Fibroblast of skin of right quadriceps (primary cell): ENCODE results near the gene RAPSN.
A peak's percentile ranks its signal among the peaks of the same experiment; 100 is the strongest.

Experiments
- DNase-seq: peaks from one replicate; pipeline ENCODE4 v3.0.0-alpha.2; 2013

RAPSN gene

DNA sequence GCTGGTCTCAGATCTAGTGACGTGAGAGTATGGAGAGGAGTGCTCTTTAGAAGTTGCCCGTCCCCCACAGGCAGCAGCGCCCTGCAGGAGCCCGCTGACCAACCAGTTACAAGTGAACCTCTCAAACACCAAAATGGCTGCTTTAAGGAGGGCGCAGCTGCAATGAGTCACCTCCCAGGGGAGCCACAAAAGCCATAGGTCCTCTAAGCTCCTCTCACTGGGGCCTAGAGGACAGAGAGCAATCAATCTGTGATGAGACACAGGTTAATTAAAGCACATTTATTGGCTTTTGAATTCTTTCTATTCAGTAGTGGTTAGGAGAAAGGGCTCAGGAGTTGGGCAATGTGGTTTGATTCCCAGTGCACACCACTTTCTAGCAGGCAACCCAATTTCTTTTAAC, 15.5 kb upstream of the RAPSN start:
- peak; percentile 31 for DNase-seq

DNA sequence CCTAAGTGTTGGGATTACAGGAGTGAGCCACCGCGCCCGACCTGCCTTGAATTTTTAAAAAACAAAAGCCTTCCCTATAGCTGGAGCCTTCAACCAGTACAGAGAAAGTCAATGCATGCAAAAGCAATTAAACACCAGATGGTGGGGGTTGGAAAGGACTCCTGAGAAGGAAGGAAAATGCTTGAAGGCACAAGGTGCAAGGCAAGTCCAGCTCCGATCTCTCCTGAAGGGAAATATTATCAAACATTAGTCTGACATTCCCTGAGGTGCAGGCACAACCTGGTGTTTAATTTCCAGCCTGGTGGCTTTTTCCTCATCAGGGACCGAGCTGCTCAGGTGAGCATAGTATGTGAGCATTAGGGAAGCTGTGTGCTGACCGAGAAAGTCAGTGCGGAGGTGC, 12.9 kb upstream of the RAPSN start:
- no peak for DNase-seq

DNA sequence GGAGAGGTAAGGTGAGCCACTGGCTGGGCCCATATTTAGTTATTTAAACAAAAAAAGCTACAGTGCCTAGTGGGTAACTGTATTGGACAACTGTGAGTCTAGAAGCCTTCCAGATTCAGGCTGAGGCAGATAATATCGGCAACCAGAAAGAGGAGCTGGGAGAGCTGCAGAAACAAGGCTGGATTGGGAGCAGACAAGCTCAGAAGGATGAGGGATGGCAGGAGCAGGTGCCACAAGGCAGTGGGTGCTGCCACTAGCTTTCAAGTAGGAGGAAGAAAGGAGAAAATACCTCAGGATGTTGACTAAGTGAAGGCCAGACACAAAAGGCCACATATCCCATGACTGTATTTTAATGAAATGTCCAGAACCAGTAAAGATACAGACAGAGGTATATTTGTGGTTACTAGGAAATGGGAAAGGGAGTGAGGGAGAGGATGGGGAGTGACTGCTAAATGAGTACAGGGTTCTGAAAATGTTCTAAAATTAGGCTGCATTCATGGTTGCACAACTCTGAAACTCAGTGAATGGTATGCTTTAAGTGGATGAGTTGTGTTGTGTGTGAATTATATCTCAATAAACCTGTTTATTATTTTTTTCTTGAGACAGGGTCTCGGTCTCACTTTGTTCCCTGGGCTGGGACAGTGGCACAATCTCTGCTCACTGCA, 11.8 kb upstream of the RAPSN start:
- no peak for DNase-seq

DNA sequence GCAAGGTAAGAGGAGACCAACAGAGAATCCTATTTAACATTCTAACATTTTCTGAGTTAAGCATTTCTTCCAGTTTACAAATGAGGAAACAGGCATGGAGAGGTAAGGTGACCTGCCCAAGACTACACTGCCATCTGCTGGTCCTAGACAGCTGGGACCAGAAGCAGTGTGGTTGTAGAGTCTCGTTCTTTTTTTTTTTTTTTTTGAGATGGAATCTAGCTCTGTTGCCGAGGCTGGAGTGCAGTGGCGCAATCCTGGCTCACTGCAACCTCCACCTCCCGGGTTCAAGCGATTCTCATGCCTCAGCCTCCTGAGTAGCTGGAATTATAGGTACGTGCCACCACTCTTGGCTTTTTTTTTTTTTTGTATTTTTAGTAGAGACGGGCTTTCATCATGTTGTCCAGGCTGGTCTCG, 5.3 kb upstream of the RAPSN start:
- DNase-seq = peak; percentile 82

DNA sequence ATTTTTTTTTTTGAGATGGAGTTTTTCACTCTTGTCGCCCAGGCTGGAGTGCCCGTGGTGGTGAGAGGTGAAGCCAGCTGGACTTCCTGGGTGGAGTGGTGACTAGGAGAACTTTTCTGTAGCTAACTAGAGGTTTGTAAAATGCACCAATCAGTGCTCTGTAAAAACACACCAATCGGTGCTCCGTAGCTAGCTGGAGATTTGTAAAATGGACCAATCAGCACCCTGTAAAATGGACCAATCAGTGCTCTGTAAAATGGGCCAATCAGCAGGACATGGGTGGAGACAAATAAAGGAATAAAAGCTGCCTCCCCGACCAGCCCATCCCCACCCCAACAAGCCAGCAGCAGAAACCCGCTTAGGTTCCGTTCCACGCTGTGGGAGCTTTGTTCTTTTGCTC, 4.4 kb upstream of the RAPSN start:
- no peak for DNase-seq

DNA sequence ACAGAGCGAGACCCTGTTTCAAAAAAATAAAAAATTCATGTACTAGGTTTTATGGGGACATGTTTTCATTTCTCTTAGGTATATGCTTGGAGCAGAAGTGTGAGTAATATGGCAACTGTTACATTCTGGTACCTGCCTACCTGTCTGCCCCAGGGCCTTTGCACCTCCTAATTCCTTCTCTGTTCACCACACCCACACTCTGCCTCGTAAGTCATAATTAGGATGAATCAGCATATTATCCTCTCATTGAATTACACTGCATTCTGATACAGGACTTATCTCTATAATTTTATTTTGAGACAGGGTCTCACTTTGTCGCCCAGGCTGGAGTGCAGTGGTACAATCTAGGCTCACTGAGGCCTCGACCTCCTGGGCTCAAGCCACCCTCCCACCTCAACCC, 3.1 kb upstream of the RAPSN start:
- no peak for DNase-seq

DNA sequence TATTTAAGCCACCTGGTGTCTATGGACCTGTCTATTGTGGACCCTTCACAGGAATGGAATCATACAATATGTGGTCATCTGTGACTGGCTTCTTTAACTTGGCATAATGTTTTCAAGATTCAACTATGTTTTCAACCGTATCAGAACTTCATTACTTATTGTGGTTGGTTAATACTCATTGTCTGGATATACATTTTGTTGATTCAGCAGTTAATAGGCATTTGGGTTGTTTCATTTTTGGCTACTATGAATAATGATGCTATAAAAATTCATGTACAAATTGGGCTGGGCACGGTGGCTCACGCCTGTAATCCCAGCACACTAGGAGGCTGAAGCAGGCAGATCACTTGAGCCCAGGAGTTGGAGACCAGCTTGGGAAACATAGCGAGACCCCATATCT, 2.5 kb upstream of the RAPSN start:
- no peak for DNase-seq

DNA sequence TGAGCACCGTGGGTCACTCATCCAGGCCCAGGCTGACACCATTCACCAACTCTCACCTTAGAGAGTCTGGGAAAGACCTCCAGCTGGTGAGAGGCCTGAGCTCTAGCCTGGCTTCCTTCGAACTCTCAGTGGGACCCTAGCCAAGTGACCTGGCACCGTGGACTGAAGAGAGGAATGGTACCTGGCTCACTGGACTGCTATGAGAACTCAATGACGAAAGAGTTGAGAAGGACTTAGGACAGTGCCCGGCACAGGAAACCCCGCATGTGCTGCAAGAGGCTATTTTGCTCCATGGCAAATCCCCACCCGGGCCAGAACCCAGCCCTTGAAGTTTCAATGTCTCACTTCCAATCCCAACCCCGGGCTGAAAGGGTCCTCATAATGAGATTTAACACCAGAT, 605 bp upstream of the RAPSN start:
- no peak for DNase-seq

DNA sequence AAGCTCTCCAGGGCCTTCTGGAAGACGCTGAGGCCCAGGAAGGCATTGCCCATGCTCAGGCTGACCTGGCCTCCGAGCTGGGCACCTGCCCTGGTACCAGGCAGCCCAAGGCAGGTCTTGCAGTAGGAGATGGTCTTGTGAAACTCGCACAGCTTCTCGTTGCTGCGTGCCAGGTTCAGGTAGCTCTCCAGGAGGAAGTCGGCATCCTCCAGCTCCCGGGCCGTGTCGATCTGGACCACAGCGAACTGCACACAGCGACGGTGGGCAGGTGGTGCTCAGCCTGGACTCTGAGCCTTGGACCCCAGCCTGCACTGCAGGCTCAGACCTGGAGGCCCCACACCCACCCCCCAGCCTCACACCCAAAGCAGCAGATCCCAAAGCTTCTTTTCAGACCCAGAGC, 1.0 kb downstream of the RAPSN start:
- no peak for DNase-seq

DNA sequence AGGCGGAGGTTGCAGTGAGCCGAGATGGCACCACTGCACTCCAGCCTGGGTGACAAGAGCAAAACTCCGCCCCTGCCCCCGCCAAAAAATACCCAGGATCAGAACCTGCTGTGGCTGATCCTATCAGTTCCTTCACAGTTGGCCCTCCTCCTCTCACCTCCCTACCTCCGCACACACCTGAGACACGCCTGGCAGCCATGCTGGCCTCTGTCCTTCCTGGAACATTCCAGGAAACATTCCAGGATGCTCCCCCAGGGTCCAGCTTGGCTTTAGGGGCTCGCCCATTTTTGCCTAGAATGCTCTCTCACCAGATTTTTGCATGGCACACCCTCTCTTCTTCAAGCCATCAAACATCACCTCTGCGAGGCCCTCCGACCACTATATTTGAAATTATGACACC, 2.1 kb downstream of the RAPSN start:
- DNase-seq = no peak

DNA sequence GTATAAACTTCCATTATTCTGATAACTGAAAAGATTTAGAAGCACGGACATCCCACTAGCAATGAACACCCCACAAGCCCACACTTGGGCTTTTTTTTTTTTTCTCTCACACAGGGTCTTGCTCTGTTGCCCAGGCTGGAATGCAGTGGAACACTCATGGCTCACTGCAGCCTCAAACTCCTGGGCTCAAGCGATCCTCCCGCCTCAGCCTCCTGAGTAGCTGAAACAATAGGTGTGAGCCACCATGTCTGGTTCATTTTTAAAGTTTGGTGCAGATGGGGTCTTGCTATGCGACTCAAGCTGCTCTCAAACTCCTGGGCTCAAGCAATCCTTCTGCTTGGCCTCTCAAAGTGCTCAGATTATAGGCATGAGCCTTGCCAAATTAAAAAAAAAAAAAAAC, 3.1 kb downstream of the RAPSN start:
- DNase-seq = no peak

DNA sequence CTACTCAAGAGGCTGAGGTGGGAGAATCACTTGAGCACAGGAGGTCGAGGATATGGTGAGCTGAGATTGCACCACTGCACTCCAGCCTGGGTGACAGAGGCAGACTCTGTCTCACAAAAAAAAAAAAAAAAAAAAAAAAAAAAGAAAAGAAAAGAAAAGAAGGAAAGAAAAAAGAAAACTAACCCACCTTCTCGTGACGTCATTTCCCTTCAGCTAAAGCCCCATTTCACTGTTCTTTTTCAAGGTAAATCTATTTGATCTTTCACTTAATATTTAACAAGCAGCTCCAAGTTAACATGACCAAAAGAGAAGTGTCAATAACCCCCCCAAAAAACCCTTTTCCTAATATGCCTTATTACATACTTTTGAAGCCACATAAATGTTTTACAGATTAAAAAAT, 5.1 kb downstream of the RAPSN start:
- DNase-seq = no peak

DNA sequence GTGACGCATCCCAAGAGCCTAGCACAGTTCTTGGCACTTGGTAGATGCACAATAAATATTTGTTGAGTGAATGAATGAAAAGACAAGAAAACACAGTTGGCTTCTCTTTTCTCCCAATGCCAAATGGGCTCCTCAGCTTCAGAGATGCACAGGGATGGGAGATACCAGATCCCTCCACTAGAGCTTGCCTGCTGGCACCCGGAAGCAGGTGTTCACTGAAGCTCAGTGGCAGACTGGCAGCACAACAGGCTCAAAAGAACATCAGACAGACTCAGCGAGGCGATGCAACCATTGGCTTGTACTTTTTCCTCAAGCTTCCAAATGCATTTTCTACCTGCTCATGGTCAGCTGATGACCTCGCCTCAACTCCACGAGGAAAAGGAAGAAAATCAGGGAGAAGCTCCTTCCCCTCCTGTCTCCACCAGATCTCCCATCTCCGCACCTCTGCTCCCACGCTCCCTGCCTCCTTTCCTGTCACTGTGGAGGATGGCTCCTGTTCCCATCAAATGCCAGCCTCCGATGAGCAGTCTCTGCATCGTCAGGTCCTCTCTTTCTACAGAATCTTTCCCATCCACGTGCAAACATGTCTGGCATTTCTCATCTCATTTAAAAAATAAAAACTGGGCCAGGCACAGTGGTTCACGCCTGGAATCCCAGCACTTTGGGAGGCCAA, 5.8 kb downstream of the RAPSN start:
- no peak for DNase-seq

DNA sequence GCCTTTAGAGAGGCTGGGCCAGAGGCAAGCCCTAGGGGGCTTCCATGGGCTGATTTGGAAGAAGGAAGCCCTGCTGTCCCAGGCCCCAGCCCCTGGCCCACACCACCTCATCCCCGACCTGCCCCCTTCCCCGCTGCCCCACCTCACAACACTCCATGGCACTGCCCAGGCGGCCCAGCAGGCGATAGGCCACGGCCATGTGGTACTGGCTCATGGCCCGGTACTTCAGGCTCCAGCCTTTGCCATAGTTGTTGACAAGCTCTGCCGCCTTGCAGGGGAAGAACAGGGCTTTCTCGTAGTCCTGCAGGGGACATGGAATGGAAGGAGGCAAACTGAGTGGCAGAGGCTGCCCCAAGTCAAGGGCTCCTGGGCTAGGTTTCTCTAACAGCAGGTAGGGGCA, 6.4 kb downstream of the RAPSN start:
- DNase-seq = no peak

DNA sequence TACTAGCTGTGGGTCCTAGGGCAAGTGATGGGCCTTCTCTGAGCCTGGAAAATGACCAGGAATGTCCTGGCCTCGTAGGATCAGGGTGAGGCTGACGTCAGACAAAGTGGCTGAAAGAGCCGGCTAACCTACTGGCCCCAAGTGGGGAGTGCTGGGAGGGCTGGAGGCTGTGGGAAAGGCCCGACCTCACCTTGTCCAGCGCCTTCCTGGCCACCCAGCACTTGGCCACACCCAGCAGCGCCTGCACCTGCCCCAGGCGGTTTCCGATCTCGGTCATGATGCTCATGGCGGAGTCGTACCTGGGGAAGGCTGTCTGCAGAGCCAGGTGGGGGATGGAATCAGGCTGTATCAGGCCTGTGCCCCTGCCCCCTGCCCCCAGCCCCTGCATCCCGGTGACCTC, 7.5 kb downstream of the RAPSN start:
- no peak for DNase-seq

DNA sequence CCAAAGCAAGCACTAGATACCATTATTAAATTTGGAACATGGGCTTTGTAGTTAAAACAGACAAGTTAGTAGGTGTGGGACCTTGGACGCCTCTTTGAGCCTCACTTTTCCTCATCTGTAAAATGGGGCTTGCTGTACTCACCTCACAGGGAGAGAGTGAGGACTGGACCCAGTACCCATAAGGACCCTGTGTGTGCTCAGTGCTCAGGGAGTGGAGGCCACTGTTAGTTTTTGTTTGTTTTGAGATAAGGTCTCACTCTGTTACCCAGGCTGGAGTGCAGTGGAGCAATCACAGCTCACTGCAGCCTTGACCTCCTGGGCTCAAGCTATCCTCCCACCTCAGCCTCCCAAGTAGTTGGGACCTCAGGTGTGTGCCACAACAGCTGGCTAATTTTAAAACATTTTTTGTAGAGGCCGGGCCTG, 8.9 kb downstream of the RAPSN start:
- DNase-seq = no peak

DNA sequence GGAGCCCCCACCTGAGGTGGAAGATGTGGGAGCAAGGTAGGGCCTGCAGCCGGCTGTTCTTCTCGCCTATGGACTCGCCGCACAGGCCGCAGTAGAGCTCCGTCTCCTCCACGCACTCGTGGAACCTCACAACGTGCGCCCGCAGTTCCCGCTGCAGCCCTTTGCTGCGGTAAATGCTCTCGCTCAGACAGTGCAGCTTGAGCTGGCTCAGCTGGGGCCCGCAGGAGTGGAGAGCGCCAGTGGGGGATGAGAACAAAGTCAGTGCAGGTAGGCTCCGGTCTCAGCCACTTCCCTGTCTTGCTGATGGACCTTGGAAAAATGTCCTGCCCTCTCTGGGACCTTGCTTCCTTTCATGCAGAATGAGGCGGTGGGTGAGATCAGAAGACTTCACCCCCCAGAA, 10.2 kb downstream of the RAPSN start:
- no peak for DNase-seq

DNA sequence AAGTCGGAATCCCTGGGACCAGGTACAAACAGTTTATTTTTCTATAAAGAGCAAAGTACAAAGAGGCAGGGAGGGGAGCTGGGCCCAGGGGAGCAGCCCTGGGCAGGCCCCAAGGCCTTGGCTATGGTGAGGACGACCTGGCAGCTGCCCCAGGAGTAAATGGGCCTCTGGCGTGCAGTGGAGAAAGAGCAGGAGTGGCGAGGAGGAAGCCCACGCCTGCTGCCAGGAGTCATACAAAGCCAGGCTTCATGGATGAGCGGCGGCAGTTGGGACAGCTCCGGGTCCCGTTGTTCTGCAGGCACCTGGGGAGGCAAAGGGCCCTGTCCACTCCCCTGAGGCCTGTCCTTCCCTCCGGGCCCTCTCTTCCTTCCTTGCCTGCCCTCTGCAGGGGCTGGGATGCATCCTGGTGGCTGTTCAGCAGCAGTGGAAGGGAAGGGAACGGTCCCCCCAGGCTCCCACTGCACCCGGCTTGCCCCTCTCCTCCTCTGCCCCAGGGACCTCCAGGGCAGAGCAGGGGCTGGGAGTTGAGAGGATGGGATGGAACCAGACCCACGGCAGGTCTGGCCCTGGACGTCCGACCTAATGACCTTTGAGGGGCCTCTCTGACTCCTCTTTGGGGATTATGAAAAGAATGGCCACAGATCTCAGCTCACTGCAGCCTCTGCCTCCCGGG, 11.1 kb downstream of the RAPSN start:
- no peak for DNase-seq

DNA sequence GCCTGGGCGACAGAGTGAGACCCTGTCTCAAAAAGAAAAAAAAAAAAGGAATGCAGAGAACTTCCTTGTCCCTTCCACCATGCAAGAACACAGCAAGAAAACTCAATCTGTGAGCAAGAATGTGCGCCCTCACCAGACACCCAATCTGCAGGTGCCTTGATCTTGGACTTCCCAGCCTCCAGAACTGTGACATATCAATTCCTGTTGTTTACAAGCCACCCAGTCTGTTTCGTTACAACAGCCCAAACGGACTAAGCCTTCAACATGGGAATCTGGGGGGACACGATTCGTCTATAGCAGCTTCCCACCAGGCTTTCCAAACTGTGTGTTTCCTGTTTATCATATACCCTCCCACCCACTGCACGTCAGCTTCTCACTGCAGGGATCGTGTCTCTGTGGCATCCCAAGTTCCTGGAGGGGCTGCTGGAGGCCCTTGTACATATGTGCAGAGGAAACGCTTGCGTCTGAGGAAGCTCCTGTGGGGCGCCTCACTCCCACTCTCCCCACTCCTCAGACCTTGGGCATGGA, 11.7 kb downstream of the RAPSN start:
- no peak for DNase-seq

DNA sequence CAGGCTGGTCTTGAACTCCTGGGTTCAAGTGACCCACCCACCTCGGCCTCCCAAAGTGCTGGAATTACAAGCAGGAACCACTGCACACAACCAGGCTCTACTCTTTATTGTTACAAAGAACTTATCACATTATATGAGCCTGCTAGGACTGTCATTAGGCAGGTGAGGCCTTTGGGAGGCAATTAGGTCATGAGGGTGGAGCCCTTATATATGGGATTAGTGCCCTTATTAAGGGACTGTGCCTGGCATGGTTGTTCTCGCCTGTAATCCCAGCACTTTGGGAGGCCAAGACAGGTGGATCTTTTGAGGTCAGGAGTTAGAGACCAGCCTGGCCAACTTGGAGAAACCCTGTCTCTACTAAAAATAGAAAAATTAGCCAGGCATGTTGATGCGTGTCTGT, 12.2 kb downstream of the RAPSN start:
- no peak for DNase-seq

DNA sequence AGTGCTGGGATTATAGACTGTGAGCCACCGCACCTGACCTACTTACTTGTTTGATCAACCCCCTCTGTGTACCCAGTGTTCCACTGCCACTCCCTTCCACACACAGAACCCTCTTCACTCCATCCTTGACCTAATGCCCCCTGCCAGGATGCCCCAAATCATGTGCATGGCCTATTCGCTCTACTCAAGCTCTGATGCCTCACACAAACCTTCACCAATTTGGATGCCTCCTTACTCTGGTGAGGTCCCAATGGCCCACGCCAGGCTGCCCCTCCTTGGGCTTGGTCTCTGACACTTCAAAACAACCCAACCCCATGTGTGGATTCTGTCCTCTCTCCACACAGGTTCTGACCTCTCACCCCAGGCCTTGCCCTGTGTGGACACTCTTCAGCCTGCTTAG, 13.2 kb downstream of the RAPSN start:
- DNase-seq = no peak

DNA sequence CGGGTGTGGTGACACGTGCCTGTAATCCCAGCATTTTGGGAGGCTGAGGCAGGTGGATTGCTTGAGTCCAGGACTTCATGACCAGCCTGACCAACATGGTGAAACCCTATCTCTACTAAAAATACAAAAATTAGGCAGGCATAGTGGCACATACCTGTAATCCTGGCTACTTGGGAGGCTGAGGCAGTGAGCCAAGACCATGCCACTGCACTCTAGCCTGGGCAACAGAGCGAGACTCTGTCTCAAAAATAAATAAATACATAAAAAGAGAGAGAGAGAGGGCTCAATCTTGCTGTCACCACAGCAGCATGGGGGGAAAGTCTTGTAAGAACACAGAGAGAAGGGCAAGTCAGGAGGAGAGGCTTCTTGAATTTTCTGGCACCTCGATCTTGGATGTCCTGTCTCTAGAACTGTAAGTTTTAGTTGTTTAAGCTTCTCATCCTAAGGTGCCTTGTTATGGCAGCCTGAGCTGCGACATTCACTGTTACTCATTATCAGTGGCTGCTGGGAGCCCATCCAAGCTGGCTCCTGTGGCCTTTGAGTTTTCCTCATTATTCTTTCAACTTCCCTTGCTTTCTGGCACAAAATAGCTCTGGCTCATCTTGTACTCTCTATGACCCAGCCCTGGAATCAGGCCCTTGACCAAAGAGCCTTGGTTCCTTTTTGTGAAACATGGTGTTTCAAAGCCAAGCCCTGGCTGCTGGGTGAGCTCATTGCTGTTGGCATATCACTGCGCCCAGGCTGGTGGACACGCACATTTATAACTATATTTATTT, 14.7 kb downstream of the RAPSN start:
- peak; percentile 23 for DNase-seq

DNA sequence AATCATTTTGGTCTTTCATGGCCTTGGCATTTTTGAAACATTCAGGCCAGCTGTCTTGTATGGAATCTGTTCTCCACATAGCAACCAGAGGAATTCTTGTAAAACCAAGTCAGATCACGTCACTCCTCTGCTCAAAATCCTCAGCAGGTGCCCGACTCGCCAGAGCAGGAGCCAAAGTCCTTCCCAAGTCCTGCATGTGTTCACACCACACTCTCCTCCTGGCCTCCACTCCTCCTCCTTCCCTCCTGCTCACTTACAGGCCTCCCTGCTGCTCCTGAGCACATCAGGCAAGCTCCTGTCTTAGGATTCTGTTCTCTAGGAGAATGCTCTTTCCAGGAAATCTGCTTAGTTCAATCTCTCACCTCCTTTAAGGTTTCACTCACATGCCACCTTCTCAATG, 15.8 kb downstream of the RAPSN start:
- DNase-seq = no peak
